Left ventricle myocardium superior (tissue), 1 donor: ENCODE data around the gene DUSP23. TPM values are rescaled to one million over a fixed set of nuclear protein-coding genes. Genes with fewer than 3 reads are reported as not detected.

Experiments used
- ATAC-seq: fragments of 200-7000 bp; cut with Tn5 transposase; one replicate; pipeline ENCODE4 v1.9.1; 2020; ENCODE audit warnings: mild to moderate bottlenecking, moderate library complexity
- DNase-seq: peaks from one replicate; pipeline ENCODE4 v3.0.0-alpha.2; 2020
- intact Hi-C: fragments of 100-400 bp; cut with micrococcal nuclease; formaldehyde crosslinking; loops from one replicate; pipeline ENCODE4 v1.11.0; 2022
- total RNA-seq: library from RNA; stranded (reverse); fragmentation: NEBNext Ultra II Directional; extraction: Animal tissue kit (Norgen Biotek cat#: 25700); gene quantifications from one replicate; pipeline ENCODE4 v1.2.1, GENCODE V29; 2021
- donor health status: DM: no; HTN: yes; CAD: no; lungs with severe emphysema.

DUSP23 gene
- total RNA-seq, 1 donor from 2014 or later: 18.7 TPM

GRCh38 chr1:159823406-159823805, 42.6 kb downstream of the DUSP23 start:
- intact Hi-C loops: no loop called here
- DNase-seq: no peak
- no peak for ATAC-seq

GRCh38 chr1:159825564-159825963, 44.8 kb downstream of the DUSP23 start:
- ATAC-seq: no peak
- intact Hi-C loops: no loop called here
- no peak for DNase-seq

- intact Hi-C loops: no loop called here
- ATAC-seq (peak; percentile 49), DNase-seq (peak; percentile 39)
These were observed 45.8 kb downstream of the DUSP23 start, which contains the start of gene SLAMF8 for GRCh38 chr1:159826441-159827101. Gene SLAMF8 (plus strand): TSS chr1:159826873. CDS start chr1:159826899, 26 bp downstream.

- no peak for ATAC-seq
- DNase-seq: no peak
- intact Hi-C loops: no loop called here
These were observed 46.3 kb downstream of the DUSP23 start for GRCh38 chr1:159827102-159827490.

GRCh38 chr1:159827549-159827948, 46.8 kb downstream of the DUSP23 start:
- intact Hi-C loops: no loop called here
- no peak for ATAC-seq

GRCh38 chr1:159828176-159828575, 47.4 kb downstream of the DUSP23 start:
- ATAC-seq (no peak), DNase-seq (no peak)
- intact Hi-C loops: no loop called here

More at GRCh38 chr1:159827549-159827948, 46.8 kb downstream of the DUSP23 start:
- no peak for DNase-seq

GRCh38 chr1:159828581-159829272, 48.0 kb downstream of the DUSP23 start:
- intact Hi-C loops: no loop called here
- ATAC-seq: peak; percentile 11
- DNase-seq: no peak

GRCh38 chr1:159829273-159829634, 48.5 kb downstream of the DUSP23 start:
- ATAC-seq (peak; percentile 88), DNase-seq (peak; percentile 70)
- intact Hi-C loops: no loop called here

GRCh38 chr1:159829822-159830465, 49.2 kb downstream of the DUSP23 start:
- intact Hi-C loops: no loop called here
- DNase-seq (peak; percentile 38), ATAC-seq (peak; percentile 71)

GRCh38 chr1:159830722-159831121, 50.0 kb downstream of the DUSP23 start:
- ATAC-seq (no peak), DNase-seq (no peak)
- intact Hi-C loops: no loop called here

GRCh38 chr1:159831412-159832141, 50.8 kb downstream of the DUSP23 start:
- intact Hi-C loops: no loop called here

More at GRCh38 chr1:159831412-159832141, 50.8 kb downstream of the DUSP23 start:
- DNase-seq: no peak
- ATAC-seq: no peak

Other genes with a start within 250 kb of the DUSP23 start
- not detected for gene OR10J5, start 245.0 kb upstream of the DUSP23 start, total RNA-seq
- gene APCS, start 193.1 kb upstream of the DUSP23 start, total RNA-seq: not detected
- gene CRP, start 66.4 kb upstream of the DUSP23 start, total RNA-seq: not detected
- 0.82 TPM for gene FCRL6, start 21.4 kb downstream of the DUSP23 start, total RNA-seq
- 2.4 TPM for gene SLAMF8, start 45.9 kb downstream of the DUSP23 start, total RNA-seq
- not detected for gene VSIG8, start 81.7 kb downstream of the DUSP23 start, total RNA-seq
- gene CFAP45, start 119.2 kb downstream of the DUSP23 start, total RNA-seq: 1.7 TPM
- gene TAGLN2, start 144.5 kb downstream of the DUSP23 start, total RNA-seq: 104 TPM
- gene IGSF9, start 164.7 kb downstream of the DUSP23 start, total RNA-seq: 0.79 TPM
- gene SLAMF9, start 173.3 kb downstream of the DUSP23 start, total RNA-seq: not detected